AG04449 (cell line): Measurements from ENCODE around the gene AOPEP.

ENCODE experiments used
- CTCF ChIA-PET: fragments of 350-600 bp; formaldehyde crosslinking; extraction: SDS; loops from one replicate; lab custom pipeline; 2021; ENCODE audit warnings: antibody characterized with exemption; lab: Yijun Ruan, JAX
- POLR2A ChIA-PET: fragments of 400-600, 350-600 bp; formaldehyde crosslinking; extraction: SDS; loops from one replicate; lab custom pipeline; 2020; ENCODE audit warnings: antibody characterized with exemption, inconsistent platforms; lab: Yijun Ruan, JAX
- DNase-seq: peaks from one replicate; pipeline ENCODE4 v3.0.0-alpha.2; 2010; ENCODE audit warnings: low read depth, low spot score
- H3K4me3 ChIP-seq: 2 replicates; pipeline ENCODE4 v1.5.1; 2011; ENCODE audit warnings: low read depth, mild to moderate bottlenecking, control low read depth, low read length
- TF ChIP-seq, protein P1 (sequence below): IDR thresholded peaks from one replicate; pipeline ENCODE4 v1.5.1; 2011; ENCODE audit warnings: mild to moderate bottlenecking, moderate library complexity, low read length, control low read depth, inconsistent platforms; ENCODE audit not compliant: insufficient read depth; ENCODE audit errors: missing control alignments

The AOPEP gene

DNA sequence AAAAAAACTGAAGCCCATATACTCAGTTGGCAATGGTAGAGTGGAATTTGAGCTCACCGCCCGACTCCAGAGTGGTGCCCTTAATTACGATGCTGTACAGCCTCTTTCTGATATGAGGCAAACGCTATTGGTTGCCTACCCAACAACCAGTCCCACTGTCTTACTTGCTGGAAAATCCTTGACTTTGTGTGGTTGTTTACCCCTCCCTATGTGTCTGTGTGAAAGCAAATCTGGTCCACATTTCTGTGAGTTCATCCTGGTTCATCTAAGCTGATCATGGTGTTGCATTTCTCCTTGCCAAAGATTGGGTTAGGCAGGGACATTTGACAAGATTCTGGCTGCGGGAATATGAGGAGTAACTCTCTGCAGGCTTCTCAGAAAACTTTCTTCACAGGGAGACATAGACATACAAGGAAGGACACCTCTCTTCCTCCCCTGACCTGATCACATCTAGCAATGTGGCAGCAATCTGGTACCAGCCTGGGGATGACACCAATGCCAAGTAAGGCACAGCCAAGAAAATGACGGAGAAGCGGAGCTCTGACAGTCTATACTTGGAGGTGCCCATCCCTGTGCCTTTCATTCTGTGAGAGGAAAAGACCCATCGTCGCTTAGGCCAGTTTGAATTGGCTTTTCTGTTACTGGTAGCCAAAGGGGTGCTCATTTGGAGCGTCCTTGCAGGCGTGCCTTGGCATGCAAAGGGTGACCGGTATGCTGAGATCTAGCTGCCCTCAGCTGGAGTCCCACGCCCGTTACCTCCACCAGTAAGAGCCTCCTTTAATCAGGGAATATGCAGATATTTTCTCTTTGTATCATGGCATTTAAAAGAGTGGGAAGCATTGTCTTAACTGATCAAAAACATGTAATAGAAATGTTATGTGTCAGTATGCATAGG is 124.3 kb downstream of the AOPEP start:
- POLR2A ChIA-PET = no interaction called here
- no peak for DNase-seq
- CTCF ChIA-PET = interaction anchor here (0.5 to 1.0 kb wide), 3 partner anchors 10 to 156 kb away, joined by 3 read pairs; no protein-coding TSS in a partner anchor
- H3K4me3 ChIP-seq = no peak overlapping the region
- TF ChIP-seq, protein P1, sequence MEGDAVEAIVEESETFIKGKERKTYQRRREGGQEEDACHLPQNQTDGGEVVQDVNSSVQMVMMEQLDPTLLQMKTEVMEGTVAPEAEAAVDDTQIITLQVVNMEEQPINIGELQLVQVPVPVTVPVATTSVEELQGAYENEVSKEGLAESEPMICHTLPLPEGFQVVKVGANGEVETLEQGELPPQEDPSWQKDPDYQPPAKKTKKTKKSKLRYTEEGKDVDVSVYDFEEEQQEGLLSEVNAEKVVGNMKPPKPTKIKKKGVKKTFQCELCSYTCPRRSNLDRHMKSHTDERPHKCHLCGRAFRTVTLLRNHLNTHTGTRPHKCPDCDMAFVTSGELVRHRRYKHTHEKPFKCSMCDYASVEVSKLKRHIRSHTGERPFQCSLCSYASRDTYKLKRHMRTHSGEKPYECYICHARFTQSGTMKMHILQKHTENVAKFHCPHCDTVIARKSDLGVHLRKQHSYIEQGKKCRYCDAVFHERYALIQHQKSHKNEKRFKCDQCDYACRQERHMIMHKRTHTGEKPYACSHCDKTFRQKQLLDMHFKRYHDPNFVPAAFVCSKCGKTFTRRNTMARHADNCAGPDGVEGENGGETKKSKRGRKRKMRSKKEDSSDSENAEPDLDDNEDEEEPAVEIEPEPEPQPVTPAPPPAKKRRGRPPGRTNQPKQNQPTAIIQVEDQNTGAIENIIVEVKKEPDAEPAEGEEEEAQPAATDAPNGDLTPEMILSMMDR = no peak

DNA sequence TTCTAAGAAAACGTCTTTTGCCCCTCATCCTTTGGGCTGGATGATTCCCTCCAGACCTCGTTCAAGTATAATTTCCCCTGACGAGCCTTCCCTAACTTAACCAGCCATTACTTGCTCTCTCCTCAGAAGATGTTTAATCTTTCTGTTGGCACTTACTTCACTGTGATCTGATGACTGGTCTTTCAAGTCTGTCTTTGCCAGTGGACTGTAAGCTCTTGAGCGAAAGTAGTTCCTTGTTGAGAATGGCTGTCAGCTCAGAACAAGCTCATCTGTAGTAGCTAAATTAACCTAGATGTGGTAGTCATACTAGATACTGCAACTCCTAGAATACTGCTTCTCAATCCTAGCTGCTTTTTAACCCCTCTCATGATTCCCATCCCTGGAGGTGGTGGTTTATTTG is 125.0 kb downstream of the AOPEP start:
- POLR2A ChIA-PET = no interaction called here
- CTCF ChIA-PET = interaction anchor here (0.7 kb wide), 1 partner anchor 29 kb away, joined by 3 read pairs; no protein-coding TSS in a partner anchor
- DNase-seq = no peak
- no peak overlapping the region for H3K4me3 ChIP-seq
- TF ChIP-seq, protein P1 = no peak

DNA sequence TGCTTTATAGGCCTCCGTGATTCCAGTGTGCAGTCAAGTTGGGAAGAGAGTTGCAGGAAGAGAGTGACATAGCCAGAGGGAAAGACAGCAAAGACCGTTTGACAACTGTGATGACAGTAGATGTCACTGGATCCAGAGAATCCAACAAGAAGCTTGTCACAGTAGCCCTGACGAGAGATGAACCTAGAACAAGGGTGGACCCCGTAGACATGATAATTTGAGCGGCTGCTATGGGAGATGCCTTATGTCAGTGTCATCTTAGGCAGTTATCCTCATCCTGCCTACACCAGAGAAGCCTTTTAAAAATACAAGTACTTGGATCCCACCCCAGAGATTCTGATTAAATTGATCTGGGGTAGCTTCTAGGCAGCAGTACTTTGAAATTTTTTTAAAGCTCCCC is 125.4 kb downstream of the AOPEP start:
- no peak overlapping the region for H3K4me3 ChIP-seq
- POLR2A ChIA-PET = no interaction called here
- CTCF ChIA-PET = interaction anchor here (0.7 kb wide), 1 partner anchor 29 kb away, joined by 3 read pairs; no protein-coding TSS in a partner anchor
- DNase-seq = no peak
- TF ChIP-seq, protein P1 = no peak

DNA sequence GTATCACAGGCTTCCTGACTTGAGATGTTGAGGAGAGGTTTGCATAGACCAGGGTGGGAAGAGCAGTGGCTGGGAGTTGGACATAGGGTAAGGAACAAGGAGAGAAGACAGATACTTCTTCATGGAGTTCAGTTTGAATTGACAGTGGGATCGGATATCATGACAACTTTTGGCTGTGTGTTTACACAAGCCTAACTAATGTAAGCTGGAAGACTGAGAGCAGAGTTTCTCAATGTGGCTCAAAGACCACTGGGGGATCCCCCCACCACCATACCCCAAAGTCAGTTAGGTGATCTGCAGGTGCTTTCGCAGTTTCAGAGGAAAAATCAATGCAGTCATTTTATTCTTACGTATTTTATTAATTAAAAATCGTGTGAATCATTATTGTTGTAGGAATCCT is 125.9 kb downstream of the AOPEP start:
- DNase-seq = no peak
- ChIA-PET CTCF (no interaction called here), POLR2A (no interaction called here)
- no peak overlapping the region for H3K4me3 ChIP-seq
- TF ChIP-seq, protein P1 = no peak

DNA sequence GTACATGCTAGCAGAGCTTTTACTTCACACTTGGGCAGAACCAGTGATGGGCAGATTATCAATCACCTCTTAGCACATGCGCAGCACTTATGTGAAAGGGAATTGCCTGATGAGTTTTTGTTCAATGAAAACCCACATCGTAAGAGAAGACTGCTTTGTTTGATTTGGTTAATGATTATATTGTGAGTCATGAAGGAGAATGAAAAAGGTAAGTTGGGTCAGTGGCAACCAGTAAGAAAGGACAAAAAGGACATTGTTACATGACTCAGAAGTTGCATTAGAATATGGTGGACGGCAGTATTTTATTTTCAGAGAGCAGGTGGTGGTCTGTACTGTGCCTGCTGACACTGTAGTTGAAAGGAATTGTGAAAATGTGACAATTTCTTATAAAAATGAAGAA is 127.4 kb downstream of the AOPEP start:
- no peak overlapping the region for H3K4me3 ChIP-seq
- TF ChIP-seq, protein P1 = no peak
- no peak for DNase-seq
- POLR2A ChIA-PET = no interaction called here
- CTCF ChIA-PET = interaction anchor here (1.2 to 1.3 kb wide), 2 partner anchors 12 to 274 kb away, joined by 4 to 5 read pairs; no protein-coding TSS in a partner anchor

DNA sequence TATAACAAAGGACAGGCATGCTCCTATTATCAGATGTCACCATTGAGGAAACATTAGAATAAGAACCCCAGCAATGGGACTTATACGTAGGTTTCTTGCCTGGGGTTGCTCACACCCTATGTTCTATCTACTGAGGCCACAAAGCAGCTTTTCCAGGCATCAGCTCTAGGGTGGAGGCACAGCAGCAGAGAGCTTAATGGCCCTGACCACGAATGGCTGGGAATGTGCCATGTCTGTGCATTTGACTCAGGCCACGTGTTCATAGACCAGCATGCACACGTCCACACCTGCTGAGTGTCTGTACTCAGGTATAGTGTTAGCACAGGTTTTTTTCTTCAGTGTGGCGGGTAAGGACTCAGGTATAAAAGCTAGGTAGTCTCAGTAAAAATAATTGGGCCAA is 129.4 kb downstream of the AOPEP start:
- no peak for DNase-seq
- ChIA-PET POLR2A (no interaction called here), CTCF (no interaction called here)
- H3K4me3 ChIP-seq = no peak overlapping the region
- TF ChIP-seq, protein P1 = no peak
